Measurements from ENCODE around the gene MLLT3.

MLLT3 gene

GRCh38 chr9:20297646-20298084 lies 324.6 kb downstream of the MLLT3 start:
- no peak overlapping the region for H3K9ac ChIP-seq (ENCODE audit: low read depth, low read length)
- H3K36me3 ChIP-seq (ENCODE audit: insufficient read depth, low read length): no peaks in the 10 kb centered on the region
- H3K4me1 ChIP-seq (ENCODE audit: insufficient read depth, low read length): peaks cover 20% of the 10 kb centered on the region
- no peaks in the 10 kb centered on the region for H3K9me3 ChIP-seq (ENCODE audit: control insufficient read depth, insufficient read depth, low read length)

DNA sequence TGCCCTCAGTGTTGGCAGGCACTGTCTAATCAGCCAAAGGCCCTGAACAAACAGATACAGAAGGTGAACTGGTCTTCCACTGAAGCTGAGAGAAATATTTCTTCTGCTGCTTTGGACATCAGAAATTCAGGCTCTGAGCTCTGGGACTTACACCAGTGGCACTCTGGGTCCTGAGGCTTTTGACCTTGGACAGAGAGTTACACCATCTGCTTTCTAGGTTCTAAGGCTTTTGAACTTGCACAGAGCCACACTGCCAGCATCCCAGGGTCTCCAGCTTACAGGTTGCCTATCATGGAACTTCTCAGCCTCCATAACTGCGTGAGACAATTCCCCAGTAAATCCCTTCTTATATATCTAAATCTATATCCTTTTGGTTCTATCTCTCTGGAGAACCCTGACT lies 326.7 kb downstream of the MLLT3 start:
- Histone ChIP-seq H3K9ac (ENCODE audit: low read depth, low read length) (no peak overlapping the region), H3K36me3 (ENCODE audit: insufficient read depth, low read length) (no peaks in the 10 kb centered on the region), H3K9me3 (ENCODE audit: control insufficient read depth, insufficient read depth, low read length) (no peaks in the 10 kb centered on the region), H3K4me1 (ENCODE audit: insufficient read depth, low read length) (peaks cover under 1% of the 10 kb centered on the region; the same call in 1 of the 2 replicates)

DNA sequence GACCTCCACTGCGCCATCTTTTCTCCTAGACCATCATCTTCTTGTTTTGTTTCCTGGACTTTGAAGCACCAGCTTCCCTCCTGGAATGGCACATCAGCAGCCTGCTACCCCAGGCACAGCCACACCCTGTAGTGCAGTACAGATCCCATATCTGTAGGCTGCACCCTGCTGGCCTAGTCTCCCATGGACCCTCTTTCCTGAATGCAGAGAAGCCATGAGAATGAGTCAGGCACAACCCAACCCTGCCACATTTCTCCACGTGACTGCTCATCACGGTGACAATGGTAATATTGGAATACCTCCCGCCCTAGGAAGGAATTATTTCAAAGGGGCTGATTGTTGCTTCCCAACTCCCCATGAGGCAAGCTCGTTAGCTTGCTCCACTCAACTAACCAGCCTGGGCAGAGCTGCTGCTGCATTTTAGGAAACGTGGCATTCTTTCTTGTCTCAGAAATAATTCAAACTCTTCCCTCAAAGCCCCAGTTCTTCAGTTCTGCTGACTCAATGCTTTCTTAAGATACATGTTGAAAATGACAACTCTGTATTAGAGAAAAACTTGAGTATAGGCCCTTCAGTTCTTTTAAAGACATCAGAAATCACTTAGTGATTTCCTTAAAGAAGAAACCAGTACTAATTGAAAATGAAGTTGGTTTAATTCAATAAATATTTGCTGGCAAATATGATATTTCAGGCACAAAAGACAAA lies 328.1 kb downstream of the MLLT3 start:
- Histone ChIP-seq H3K4me1 (ENCODE audit: insufficient read depth, low read length) (no peaks in the 10 kb centered on the region), H3K9ac (ENCODE audit: low read depth, low read length) (no peak overlapping the region), H3K36me3 (ENCODE audit: insufficient read depth, low read length) (no peaks in the 10 kb centered on the region), H3K9me3 (ENCODE audit: control insufficient read depth, insufficient read depth, low read length) (no peaks in the 10 kb centered on the region)

- Histone ChIP-seq H3K4me1 (ENCODE audit: insufficient read depth, low read length) (no peaks in the 10 kb centered on the region), H3K9me3 (ENCODE audit: control insufficient read depth, insufficient read depth, low read length) (peaks cover 4% of the 10 kb centered on the region; the same call in 1 of the 2 replicates), H3K9ac (ENCODE audit: low read depth, low read length) (no peak overlapping the region), H3K36me3 (ENCODE audit: insufficient read depth, low read length) (no peaks in the 10 kb centered on the region)
These were observed 330.3 kb downstream of the MLLT3 start for GRCh38 chr9:20292002-20292401.

Data from ES-I3 (cell line).